CD4-positive, alpha-beta T cell treated with Interferon gamma for 1 hour (primary cell): Measurements from ENCODE around the gene CYP2D6.
"Not testable (repeated sequence)": the region's sequence is repeated elsewhere in the genome, so short reads cannot be mapped to it uniquely, and the experiment has no call there.

ENCODE experiments used
- DNase-seq: peaks from one replicate; pipeline ENCODE4 v3.0.0-alpha.2; 2020

CYP2D6 gene

GRCh38 chr22:42131562-42131961, 952 bp upstream of the CYP2D6 start:
- DNase-seq, result no peak

GRCh38 chr22:42130182-42130581, 428 bp downstream of the CYP2D6 start:
- DNase-seq, result not testable (repeated sequence)

- not testable (repeated sequence) for DNase-seq
These were observed 1.6 kb downstream of the CYP2D6 start for GRCh38 chr22:42128776-42129694.

DNA sequence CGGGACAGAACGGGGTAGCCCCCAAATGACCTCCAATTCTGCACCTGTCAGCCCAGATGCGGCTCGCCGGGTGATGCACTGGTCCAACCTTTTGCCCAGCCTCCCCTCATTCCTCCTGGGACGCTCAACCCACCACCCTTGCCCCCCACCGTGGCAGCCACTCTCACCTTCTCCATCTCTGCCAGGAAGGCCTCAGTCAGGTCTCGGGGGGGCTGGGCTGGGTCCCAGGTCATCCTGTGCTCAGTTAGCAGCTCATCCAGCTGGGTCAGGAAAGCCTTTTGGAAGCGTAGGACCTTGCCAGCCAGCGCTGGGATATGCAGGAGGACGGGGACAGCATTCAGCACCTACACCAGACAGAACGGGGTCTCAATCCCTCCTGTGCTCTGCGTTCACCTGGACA, 2.6 kb downstream of the CYP2D6 start:
- DNase-seq, result not testable (repeated sequence)

GRCh38 chr22:42127606-42128005, 3.0 kb downstream of the CYP2D6 start:
- DNase-seq, result no peak

DNA sequence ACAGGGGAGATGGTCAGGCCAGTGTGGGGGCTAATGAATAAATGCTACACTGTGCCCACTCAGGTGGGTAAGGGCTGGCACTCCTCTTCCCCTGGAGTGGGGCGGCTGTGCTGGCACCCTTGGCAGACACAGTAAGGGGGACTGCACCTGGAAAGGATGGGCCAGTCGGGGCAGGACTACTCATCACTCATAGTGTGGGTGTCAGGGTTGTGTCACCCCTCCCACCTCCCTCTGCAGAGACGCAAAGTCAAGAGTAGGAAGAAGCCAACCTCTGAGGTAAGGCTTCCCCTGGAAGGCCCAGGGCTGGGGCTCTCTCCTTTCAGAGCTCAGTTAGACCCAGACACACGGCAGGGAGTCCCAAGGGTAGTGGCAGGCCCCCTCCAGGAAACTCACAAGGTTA, 7.1 kb downstream of the CYP2D6 start:
- DNase-seq, result not testable (repeated sequence)

GRCh38 chr22:42120231-42121021, 10.2 kb downstream of the CYP2D6 start:
- not testable (repeated sequence) for DNase-seq

DNA sequence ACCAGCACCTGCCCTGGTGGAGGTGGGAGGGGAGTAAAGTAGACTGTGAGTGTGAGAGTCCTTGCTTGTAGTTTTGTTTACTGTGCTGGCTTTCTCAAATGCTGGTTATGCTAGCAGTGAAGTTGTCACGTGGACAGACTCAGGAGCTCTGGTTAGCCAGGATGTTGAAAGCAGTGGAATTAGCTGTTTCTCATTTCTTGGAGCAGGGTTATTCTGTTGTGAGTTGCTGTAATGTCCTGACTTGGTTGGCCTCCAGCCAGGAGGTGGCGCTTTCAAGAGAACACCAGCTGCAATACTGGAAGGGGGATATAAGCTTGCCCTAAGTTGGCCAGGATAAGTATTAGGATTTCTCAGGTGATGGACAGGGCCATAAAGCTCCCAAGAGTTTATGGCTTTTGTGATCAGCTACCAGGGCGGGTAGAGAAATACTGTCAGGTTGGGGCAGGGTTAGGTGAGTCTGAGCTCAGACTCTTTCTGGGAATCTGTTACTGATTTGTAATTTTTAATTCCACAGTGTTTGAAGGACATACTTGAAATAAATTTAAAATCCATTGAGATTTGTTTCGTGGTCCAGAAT, 13.7 kb downstream of the CYP2D6 start:
- no peak for DNase-seq

DNA sequence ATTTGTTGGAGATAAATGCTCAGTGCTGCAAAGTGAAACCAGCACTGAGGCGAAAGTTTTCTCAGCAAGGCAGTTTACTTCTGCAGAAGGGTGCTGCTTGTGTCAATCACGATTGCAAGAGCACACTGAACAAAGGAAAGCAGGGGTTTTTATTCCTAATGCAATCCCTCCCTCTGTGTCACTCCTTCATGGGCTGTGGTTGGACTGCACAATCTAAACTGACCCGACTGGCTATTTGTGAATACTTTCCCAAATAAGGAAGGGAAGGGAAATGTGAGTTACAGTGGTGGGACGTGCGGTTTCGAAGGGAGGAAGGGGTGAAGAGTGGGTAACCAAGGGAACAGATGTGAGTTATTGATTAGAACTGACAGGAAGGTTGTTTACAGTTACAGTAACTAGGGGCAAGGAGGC, 15.2 kb downstream of the CYP2D6 start:
- DNase-seq, result not testable (repeated sequence)

- DNase-seq, result no peak
These were observed 15.9 kb downstream of the CYP2D6 start for GRCh38 chr22:42114721-42115120.

DNA sequence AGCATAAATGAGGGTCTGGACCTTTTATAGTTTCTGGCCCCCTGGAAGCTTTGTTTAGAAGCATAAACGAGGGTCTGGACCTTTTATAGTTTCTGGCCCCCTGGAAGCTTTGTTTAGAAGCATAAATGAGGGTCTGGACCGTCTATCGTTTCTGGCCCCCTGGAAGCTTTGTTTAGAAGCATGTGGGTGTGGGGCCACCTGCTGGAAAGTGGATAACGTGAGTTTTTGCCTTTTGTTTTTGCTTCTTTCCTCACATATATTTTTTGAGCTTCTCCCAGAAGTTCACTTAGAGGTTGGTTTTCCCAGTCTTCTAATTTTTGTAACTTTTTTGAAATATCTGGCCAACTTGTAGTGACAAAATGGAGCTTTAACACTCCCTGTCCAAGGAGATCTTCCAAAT, 17.8 kb downstream of the CYP2D6 start:
- DNase-seq, result not testable (repeated sequence)

DNA sequence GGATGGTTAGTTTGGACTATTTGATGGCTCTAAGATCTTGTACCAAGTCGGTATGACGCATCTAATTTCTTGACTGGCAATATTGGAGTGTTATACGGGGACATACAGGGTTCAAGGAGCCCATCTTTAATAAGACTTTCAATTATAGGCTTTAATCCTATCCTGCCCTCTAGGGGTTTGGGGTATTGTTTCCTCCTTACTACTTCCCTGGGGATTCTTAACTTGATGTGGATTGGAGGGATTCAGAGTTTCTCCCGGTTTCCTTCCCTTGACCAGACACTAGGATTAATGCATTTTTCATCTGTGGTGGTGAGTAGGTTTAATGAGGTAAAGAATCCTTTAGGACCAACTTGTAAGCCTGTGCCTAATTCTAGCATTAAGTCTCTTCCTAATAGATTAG, 18.8 kb downstream of the CYP2D6 start:
- no peak for DNase-seq

DNA sequence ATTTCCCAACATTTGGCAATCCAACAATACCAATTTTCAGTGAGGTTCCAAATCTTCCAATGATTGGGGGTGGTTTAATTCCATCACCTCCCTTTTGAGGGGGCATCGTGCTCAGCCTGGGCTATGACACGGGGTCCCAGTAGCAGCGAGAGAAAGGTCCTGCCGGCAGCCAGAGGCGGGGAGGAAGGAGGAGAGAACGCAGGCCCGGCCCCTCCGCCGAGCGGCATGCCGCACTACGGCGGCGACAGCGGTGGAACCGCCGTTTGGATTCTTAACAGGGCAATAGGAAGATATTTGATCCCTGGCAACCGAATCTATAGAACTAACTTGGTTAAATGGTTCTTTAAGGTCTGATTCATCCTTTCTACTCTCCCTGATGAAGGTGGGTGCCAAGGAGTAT, 21.8 kb downstream of the CYP2D6 start:
- DNase-seq, result no peak

DNA sequence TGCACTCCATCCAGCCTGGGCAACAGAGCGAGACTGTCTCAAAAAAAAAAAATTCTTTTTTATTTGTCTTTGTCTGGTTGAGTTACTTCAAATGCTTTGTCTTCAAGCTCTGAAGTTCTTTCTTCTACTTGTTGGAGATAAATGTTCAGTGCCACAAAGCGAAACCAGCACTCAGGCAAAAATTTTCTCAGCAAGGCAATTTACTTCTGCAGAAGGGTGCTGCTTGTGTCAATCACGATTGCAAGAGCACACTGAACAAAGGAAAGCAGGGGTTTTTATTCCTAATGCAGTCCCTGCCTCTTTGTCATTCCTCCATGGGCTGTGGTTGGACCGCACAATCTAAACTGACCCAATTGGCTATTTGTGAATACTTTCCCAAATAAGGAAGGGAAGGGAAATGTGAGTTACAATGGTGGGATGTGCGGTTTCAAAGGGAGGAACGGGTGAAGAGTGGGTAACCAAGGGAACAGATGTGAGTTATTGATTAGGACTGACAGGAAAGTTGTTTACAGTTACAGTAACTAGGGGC, 26.2 kb downstream of the CYP2D6 start:
- DNase-seq, result not testable (repeated sequence)

GRCh38 chr22:42101199-42101598, 29.4 kb downstream of the CYP2D6 start:
- no peak for DNase-seq

DNA sequence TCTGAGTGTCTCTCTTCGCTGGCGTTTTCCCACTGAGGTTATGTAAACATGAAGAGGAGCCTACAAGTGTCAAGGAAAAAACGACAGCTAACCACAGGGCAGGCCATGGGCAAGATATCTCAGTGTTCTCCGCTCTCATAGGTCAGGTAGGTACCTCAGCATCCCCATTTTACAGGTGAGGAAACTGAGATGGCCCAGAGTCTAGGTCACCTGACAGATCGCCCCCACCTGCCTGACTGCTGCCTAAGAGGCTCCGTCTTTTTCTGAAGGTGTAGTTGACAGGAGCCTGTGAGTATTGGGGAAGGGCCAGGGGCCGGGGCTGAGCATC, 39.2 kb downstream of the CYP2D6 start:
- DNase-seq, result no peak

GRCh38 chr22:42090596-42091454, 39.8 kb downstream of the CYP2D6 start, which contains the start of gene NDUFA6:
Gene NDUFA6, minus strand, starts transcription at chr22:42090772. Its CDS starts 28 bp downstream, at chr22:42090744.
- DNase-seq, result peak; percentile 100

GRCh38 chr22:42086051-42086450, 44.6 kb downstream of the CYP2D6 start:
- no peak for DNase-seq

DNA sequence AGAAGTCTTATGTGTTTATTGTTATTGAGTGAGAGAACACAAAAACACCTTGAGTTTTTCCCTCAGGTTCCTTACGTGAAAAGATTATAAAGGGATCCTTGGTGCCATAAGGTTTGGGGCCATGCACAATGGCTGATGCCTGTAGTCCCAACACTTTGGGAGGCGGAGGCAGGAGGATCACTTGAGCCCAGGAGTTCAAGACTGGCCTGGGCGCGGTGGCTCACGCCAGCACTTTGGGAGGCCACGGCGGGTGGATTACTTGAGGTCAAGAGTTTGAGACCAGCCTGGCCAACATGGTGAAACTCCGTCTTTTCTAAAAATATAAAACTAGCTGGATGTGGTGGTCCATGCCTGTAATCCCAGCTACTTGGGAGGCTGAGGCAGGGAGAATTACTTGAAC, 45.7 kb downstream of the CYP2D6 start:
- DNase-seq, result no peak

GRCh38 chr22:42083119-42083518, 47.5 kb downstream of the CYP2D6 start:
- no peak for DNase-seq

DNA sequence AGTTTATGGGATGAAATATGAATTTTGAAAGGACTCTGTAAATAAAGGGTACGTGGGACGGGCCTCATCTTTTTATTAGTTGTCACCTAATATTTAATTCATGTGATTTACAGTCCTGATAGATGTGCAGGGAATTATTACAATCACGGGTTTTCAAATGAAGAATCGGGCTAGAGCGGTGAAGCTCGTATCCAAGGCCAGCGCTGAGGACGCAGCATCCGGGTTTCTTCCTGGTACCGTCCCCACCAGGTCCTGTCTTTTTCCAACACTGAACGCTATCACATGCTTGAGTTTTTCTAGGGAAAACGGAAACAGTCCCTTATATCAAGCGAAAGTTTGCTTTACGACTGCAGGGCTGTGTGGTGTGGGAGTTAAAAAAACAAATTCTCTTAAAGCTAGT, 50.3 kb downstream of the CYP2D6 start:
- DNase-seq, result no peak
